NCI-H187 treated with DMSO at 0.1 percent for 48 hours (cell line): ENCODE results near the gene KCNQ1OT1.

Experiments
- DNase-seq: peaks from one replicate; lab custom pipeline; 2025; lab: John Stamatoyannopoulos, UW

KCNQ1OT1 gene

GRCh38 chr11:2719831-2720590, 20.2 kb upstream of the KCNQ1OT1 start:
- DNase-seq, result no peak

- DNase-seq, result no peak
Observed at GRCh38 chr11:2718817-2719438, 19.1 kb upstream of the KCNQ1OT1 start.

GRCh38 chr11:2717561-2718325, 17.9 kb upstream of the KCNQ1OT1 start:
- DNase-seq, result no peak

- no peak for DNase-seq
Observed at GRCh38 chr11:2716376-2717095, 16.7 kb upstream of the KCNQ1OT1 start.

GRCh38 chr11:2715716-2716350, 16.0 kb upstream of the KCNQ1OT1 start:
- DNase-seq, result no peak

GRCh38 chr11:2714871-2715270, 15.1 kb upstream of the KCNQ1OT1 start:
- no peak for DNase-seq

- DNase-seq, result no peak
Observed at GRCh38 chr11:2714463-2714800, 14.6 kb upstream of the KCNQ1OT1 start.

- DNase-seq, result no peak
Observed at GRCh38 chr11:2713661-2714462, 14.1 kb upstream of the KCNQ1OT1 start.

- DNase-seq, result no peak
Observed at GRCh38 chr11:2713094-2713493, 13.3 kb upstream of the KCNQ1OT1 start.

GRCh38 chr11:2711161-2711560, 11.4 kb upstream of the KCNQ1OT1 start:
- no peak for DNase-seq

GRCh38 chr11:2709429-2709828, 9.6 kb upstream of the KCNQ1OT1 start:
- no peak for DNase-seq

- no peak for DNase-seq
Observed at GRCh38 chr11:2708757-2709281, 9.0 kb upstream of the KCNQ1OT1 start.

GRCh38 chr11:2708151-2708581, 8.4 kb upstream of the KCNQ1OT1 start:
- DNase-seq, result no peak

GRCh38 chr11:2707736-2708135, 7.9 kb upstream of the KCNQ1OT1 start:
- DNase-seq, result no peak

- no peak for DNase-seq
Observed at GRCh38 chr11:2706321-2706720, 6.5 kb upstream of the KCNQ1OT1 start.

GRCh38 chr11:2704896-2705606, 5.3 kb upstream of the KCNQ1OT1 start:
- DNase-seq, result no peak

- no peak for DNase-seq
Observed at GRCh38 chr11:2704356-2704755, 4.6 kb upstream of the KCNQ1OT1 start.

GRCh38 chr11:2703363-2704141, 3.8 kb upstream of the KCNQ1OT1 start:
- DNase-seq, result no peak

GRCh38 chr11:2702771-2703362, 3.1 kb upstream of the KCNQ1OT1 start:
- DNase-seq, result no peak
